HG02938 (cell line): ENCODE results near the gene GRB10.
"Not testable (repeated sequence)": the region's sequence is repeated elsewhere in the genome, so short reads cannot be mapped to it uniquely, and the experiment has no call there.

ENCODE experiments used
- ATAC-seq: cut with Tn5 transposase; IDR thresholded peaks from one replicate; pipeline ENCODE4 v1.9.1; 2021; ENCODE audit warnings: mild to moderate bottlenecking, moderate library complexity; ENCODE audit not compliant: unreplicated experiment

GRB10 gene

DNA sequence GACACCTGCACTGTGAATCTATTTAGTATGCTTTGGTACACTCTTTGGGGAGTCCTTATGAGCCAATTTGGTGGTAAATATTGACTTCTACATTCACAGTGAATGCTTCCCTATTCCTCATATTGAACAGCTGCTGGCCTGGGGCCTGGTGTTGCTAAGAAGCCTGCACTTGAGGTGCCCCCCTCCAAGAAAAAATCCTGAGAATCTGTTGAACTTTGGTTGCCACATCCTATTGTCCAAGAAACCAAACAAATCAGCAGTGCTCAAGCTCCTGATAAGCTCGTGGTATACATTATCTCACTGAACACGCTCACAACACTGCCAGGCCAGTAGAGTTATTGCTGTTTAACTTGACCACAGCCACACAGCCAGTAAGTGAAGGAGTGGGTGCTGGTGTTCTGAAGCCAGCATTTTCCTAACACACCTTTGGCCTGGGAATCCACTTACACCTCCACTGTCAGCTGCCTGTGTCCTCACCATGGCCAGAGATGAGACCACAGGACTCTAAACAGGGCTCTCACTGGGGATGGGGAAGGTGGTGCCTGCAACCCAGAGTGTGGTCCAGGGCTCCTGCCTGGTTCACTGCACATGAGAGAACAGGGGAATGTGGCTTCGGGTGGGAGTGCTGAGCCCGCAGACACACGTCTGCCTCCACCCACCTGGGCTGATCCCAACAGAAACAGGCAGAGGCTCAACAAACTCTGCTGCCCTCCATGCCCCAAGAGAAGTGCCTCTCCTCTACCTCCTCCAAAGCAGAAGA lies 224.2 kb downstream of the GRB10 start:
- ATAC-seq, result no peak

- ATAC-seq, result no peak
Measured at GRCh38 chr7:50557099-50557498, 225.6 kb downstream of the GRB10 start.

DNA sequence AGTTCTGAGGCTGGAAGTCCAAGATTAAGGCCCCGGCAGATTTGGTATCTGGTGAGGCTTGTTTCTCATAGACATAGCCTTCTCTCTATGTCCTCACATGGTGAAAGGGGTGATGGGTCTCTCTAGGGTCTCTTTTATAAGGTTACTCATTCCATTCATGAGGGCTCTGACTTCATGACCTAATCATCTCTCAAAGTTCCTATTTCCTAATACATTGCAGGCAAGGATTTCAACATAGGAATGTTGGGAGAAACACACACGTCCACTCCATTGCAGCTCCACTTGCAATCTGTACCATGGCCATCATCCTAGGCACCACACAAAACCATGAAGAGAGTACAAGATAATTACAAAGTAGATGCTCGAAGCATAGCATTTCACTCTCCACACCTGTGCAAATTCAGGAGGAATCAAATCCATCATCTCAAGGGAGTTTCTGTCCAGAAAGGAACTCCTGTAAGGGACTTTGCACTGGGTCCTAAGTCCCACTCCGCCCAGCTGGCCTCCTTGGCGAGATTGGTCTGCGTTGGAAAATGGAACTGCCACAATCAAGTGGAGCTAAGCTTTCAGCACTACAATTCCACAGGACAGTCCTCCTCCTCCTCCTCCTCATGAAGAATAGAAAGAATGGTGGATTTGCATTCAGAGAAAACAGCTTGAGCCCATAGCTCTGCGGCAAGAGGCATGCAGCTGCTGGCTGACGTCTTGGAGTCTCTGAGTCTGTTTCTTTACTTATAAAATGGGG lies 226.3 kb downstream of the GRB10 start:
- ATAC-seq, result no peak

DNA sequence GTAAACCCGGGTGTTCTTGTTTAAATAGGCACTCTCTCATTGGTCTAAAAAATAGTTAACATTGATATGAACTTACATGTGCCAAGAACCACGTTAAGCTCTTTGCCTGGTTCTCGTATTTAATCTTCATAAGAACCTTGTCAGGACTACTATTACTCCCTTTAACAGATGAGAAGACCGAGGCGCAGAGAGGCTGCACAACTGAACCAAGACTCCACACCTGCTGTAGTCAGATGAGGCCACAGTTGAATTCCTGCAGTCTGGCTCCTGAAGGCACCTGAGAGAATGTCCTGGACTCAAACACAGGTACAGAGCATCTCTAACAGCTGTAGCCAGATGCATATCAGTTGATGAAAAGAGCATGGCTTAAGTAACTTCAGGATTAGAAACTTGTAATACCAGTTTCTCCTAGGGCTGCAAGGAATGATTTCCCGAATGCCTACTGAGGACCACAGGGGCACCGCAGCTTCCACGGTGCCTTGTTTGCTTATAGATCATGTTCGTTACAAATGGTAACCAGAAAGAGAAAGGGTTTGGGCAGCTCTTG lies 227.0 kb downstream of the GRB10 start:
- no peak for ATAC-seq

GRCh38 chr7:50554431-50555322 lies 228.0 kb downstream of the GRB10 start:
- ATAC-seq, result no peak

DNA sequence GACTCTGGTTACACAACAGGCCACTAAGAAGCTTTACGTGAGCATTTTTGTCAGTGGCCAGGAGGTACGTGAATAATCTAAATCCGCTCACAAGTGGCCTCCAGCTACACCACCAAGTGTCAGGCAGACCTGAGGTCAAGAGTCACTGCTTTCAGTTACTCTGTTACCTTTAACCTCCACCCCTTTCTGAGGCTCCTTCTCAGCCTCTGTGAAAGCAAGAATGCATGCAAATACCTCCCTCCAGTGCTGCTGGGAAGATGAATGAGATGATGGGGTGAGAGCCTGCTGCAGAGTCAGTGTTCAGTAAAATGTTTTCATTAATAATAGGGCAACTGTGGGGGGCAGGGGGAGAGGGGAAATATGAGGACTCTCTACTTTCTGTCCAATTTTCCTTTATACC lies 228.7 kb downstream of the GRB10 start:
- no peak for ATAC-seq

- no peak for ATAC-seq
Measured at GRCh38 chr7:50552921-50553320, 229.8 kb downstream of the GRB10 start.

DNA sequence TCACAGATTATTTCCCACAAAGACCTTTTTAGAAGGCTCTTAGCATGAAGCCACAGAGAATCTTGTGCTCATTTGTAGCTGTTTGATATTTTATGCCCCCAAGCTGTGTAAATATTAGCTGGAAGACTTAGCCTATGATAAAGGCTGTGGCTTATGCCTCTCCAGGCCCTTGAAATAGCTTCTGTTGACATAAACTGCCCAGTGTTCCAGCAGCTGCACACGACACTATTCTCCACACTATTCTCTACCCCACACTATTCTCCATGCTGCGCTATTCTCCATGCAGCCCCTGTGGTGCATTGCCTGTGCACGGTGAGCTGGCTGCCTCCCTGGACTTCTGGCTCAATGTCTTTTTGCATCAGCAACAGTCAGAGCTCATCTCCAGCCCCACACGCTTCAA lies 230.6 kb downstream of the GRB10 start:
- no peak for ATAC-seq

- ATAC-seq, result not testable (repeated sequence)
Measured at GRCh38 chr7:50545613-50546012, 237.1 kb downstream of the GRB10 start.

GRCh38 chr7:50544992-50545391 lies 237.7 kb downstream of the GRB10 start:
- ATAC-seq, result no peak

DNA sequence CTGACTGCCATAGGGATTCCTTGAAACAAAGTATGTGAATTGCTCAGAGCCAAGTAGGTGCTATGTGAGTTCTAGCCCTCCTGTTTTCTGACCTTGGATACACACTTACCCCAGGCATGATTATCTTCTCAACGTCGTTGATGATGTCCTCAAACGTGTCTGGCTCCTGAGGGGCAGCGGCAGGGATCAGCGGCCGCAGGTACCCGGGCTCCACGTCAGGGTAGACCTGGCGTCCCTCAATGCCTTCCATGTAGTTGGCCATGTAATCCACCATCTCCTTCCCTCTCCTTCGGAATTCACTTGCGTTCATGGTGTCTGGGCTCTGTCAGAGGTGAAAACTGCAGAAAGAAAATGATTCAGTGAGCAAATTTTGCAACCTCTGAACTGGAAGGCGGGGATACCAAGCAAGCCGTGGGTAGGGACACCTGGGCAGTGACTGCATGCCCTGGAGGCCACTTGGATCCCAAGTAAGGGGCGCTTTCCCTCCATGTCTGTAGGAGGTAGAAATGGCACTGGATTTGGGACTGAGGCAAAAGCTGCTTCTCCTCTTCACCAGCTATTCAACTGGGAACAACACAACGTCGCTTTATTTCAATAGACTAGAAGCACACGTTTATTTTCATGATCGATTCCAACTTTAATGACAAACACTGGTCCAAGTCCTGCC lies 238.8 kb downstream of the GRB10 start:
- no peak for ATAC-seq

- ATAC-seq, result no peak
Measured at GRCh38 chr7:50542132-50542531, 240.6 kb downstream of the GRB10 start.

- no peak for ATAC-seq
Measured at GRCh38 chr7:50540785-50541579, 241.7 kb downstream of the GRB10 start.
